Neural cell (in vitro differentiated cells): ENCODE measurements around the gene WBP4. TPM values are rescaled to one million over a fixed set of nuclear protein-coding genes. Genes with fewer than 3 reads are reported as not detected.
A peak's percentile ranks its signal among the peaks of the same experiment; 100 is the strongest.
"Not testable (repeated sequence)": the region's sequence is repeated elsewhere in the genome, so short reads cannot be mapped to it uniquely, and the experiment has no call there.

Source experiments
- H2AFZ ChIP-seq: fragments of 200-600, 300-800 bp; sonication (generic), shearing (Covaris generic); 2 replicates; pipeline ENCODE4 v1.6.0; 2014; ENCODE audit warnings: low read depth, mild to moderate bottlenecking, antibody characterized with exemption, low read length, moderate library complexity
- H3F3A ChIP-seq: fragments of 200-600 bp; shearing (Covaris generic); 2 replicates; pipeline ENCODE4 v1.6.1; 2016; ENCODE audit warnings: mild to moderate bottlenecking, moderate library complexity, mixed read lengths, antibody characterized with exemption, low read length; ENCODE audit not compliant: insufficient read depth, poor library complexity, severe bottlenecking
- H3K27ac ChIP-seq: fragments of 200-600, 300-800 bp; sonication (generic), shearing (Covaris generic); 2 replicates; pipeline ENCODE4 v1.5.1; 2014; ENCODE audit warnings: mild to moderate bottlenecking, low read length, moderate library complexity
- H3K27me3 ChIP-seq: fragments of 300-800, 200-600 bp; sonication (generic), shearing (Covaris generic); 2 replicates; pipeline ENCODE4 v1.6.0; 2014; ENCODE audit warnings: mild to moderate bottlenecking, low read depth, low read length, moderate library complexity; ENCODE audit not compliant: insufficient read depth
- H3K36me3 ChIP-seq: fragments of 300-800, 200-600 bp; sonication (generic), shearing (Covaris generic); 2 replicates; pipeline ENCODE4 v1.5.1; 2014; ENCODE audit warnings: mild to moderate bottlenecking, antibody characterized with exemption, low read length, moderate library complexity; ENCODE audit not compliant: insufficient read depth
- H3K4me2 ChIP-seq: fragments of 300-800, 200-600 bp; sonication (generic), shearing (Covaris generic); 2 replicates; pipeline ENCODE4 v1.6.0; 2014; ENCODE audit warnings: mild to moderate bottlenecking, low read length
- H3K4me3 ChIP-seq: fragments of 300-800, 200-600 bp; sonication (generic), shearing (Covaris generic); 2 replicates; pipeline ENCODE4 v1.5.1; 2014; ENCODE audit warnings: mild to moderate bottlenecking, low read length, moderate library complexity
- H3K79me2 ChIP-seq: fragments of 200-600 bp; shearing (Covaris generic); replicated peaks from 2 replicates; pipeline ENCODE4 v1.6.0; 2014; ENCODE audit warnings: mild to moderate bottlenecking, low read length, moderate library complexity; ENCODE audit not compliant: insufficient read depth
- H3K9ac ChIP-seq: fragments of 300-800, 200-600 bp; sonication (generic), shearing (Covaris generic); 2 replicates; pipeline ENCODE4 v1.6.1; 2016; ENCODE audit warnings: mild to moderate bottlenecking, low read length, mixed read lengths
- H3K9me2 ChIP-seq: fragments of 200-600 bp; shearing (Covaris generic); 2 replicates; pipeline ENCODE4 v1.6.1; 2016; ENCODE audit warnings: mild to moderate bottlenecking, low read length, mixed read lengths; ENCODE audit not compliant: insufficient read depth
- H3K9me3 ChIP-seq: fragments of 200-600, 300-800 bp; sonication (generic), shearing (Covaris generic); 2 replicates; pipeline ENCODE4 v1.6.1; 2016; ENCODE audit warnings: mild to moderate bottlenecking, mixed run types, low read length, moderate library complexity, mixed read lengths
- H4K20me1 ChIP-seq: fragments of 200-600 bp; shearing (Covaris generic); 2 replicates; pipeline ENCODE4 v1.6.1; 2016; ENCODE audit warnings: mild to moderate bottlenecking, mixed run types; ENCODE audit not compliant: insufficient read depth
- CTCF ChIP-seq: fragments of 450-650 bp; IDR thresholded peaks from 2 replicates; pipeline ENCODE4 v1.5.1; 2014; ENCODE audit warnings: antibody characterized with exemption, mild to moderate bottlenecking, moderate library complexity; ENCODE audit not compliant: poor library complexity, severe bottlenecking
- EP300 ChIP-seq: fragments of 450-650 bp; conservative IDR thresholded peaks from 2 replicates; pipeline ENCODE4 v1.6.1; 2014; ENCODE audit warnings: antibody characterized with exemption, mild to moderate bottlenecking, moderate library complexity; ENCODE audit not compliant: poor library complexity, severe bottlenecking
- EZH2 ChIP-seq: fragments of 200-600, 300-800 bp; shearing (Covaris generic), sonication (generic); IDR thresholded peaks from 2 replicates; pipeline ENCODE4 v1.6.1; 2014; ENCODE audit warnings: antibody characterized with exemption, low read length, borderline replicate concordance, mild to moderate bottlenecking; ENCODE audit not compliant: insufficient read depth, poor library complexity, severe bottlenecking
- MXI1 ChIP-seq: fragments of 450-650 bp; conservative IDR thresholded peaks from 2 replicates; pipeline ENCODE4 v1.6.1; 2014; ENCODE audit warnings: antibody characterized with exemption, mild to moderate bottlenecking; ENCODE audit not compliant: poor library complexity, severe bottlenecking
- POLR2AphosphoS5 ChIP-seq: IDR thresholded peaks from 2 replicates; pipeline ENCODE4 v1.6.1; 2012
- RAD21 ChIP-seq: fragments of 450-650 bp; conservative IDR thresholded peaks from 2 replicates; pipeline ENCODE4 v1.6.1; 2014; ENCODE audit warnings: antibody characterized with exemption, mild to moderate bottlenecking, moderate library complexity
- REST ChIP-seq: IDR thresholded peaks from 2 replicates; pipeline ENCODE4 v1.6.1; 2012; ENCODE audit warnings: borderline replicate concordance
- SMC3 ChIP-seq: fragments of 450-650 bp; conservative IDR thresholded peaks from 2 replicates; pipeline ENCODE4 v1.6.1; 2014; ENCODE audit warnings: antibody characterized with exemption, mild to moderate bottlenecking, moderate library complexity; ENCODE audit not compliant: poor library complexity
- TAF1 ChIP-seq: IDR thresholded peaks from 2 replicates; pipeline ENCODE4 v1.6.1; 2012; ENCODE audit warnings: low read depth
- polyA plus RNA-seq: library from polyadenylated mRNA; depleted of rRNA; stranded (reverse); fragments of >200 nt; gene quantifications from 2 replicates; pipeline ENCODE4 v1.2.3, GENCODE V29; 2014

The WBP4 gene
- polyA plus RNA-seq, 1 donor from 2014 or later: 19.0 TPM

GRCh38 chr13:41130356-41130755, 69.0 kb downstream of the WBP4 start:
- Histone ChIP-seq H3K27ac (no peak overlapping the region), H3K4me2 (peak overlapping the region; percentile 62), H3K79me2 (peaks cover 19% of the 10 kb centered on the region), H3K9ac (no peak overlapping the region), H3F3A (no peaks in the 10 kb centered on the region), H3K9me3 (no peaks in the 10 kb centered on the region), H2AFZ (no peak overlapping the region), H3K4me3 (peak overlapping the region; percentile 71), H3K27me3 (no peaks in the 10 kb centered on the region), H3K36me3 (peaks cover 7% of the 10 kb centered on the region), H4K20me1 (no peaks in the 10 kb centered on the region), H3K9me2 (no peaks in the 10 kb centered on the region)
- TF ChIP-seq RAD21: no peak

GRCh38 chr13:41131189-41131588, 69.9 kb downstream of the WBP4 start:
- Histone ChIP-seq H3K79me2 (peaks cover 19% of the 10 kb centered on the region), H3K4me3 (peak overlapping the region; percentile 71), H3K4me2 (peak overlapping the region; percentile 46)
- not testable (repeated sequence) for H3K9me3 ChIP-seq, H3K36me3 ChIP-seq, H3F3A ChIP-seq, H2AFZ ChIP-seq, H3K9ac ChIP-seq, H3K9me2 ChIP-seq, H3K27ac ChIP-seq, H4K20me1 ChIP-seq, H3K27me3 ChIP-seq

- not testable (repeated sequence) for H3K27me3 ChIP-seq
These were observed 70.6 kb downstream of the WBP4 start for GRCh38 chr13:41131660-41132511.

GRCh38 chr13:41132512-41133152, 71.3 kb downstream of the WBP4 start, which contains the start of gene KBTBD6:
KBTBD6 (minus strand) TSS chr13:41132802; CDS start chr13:41132511, 291 bp downstream.
- TF ChIP-seq POLR2AphosphoS5 (peak; percentile 94), TAF1 (peak; percentile 92), EZH2 (no peak), CTCF (no peak), SMC3 (peak; percentile 51), REST (peak; percentile 85), RAD21 (peak; percentile 48), EP300 (peak; percentile 22), MXI1 (peak; percentile 95)
- Histone ChIP-seq H3K27me3 (no peaks in the 10 kb centered on the region), H2AFZ (peak within 1 kb of the TSS; percentile 93), H3F3A (no peaks in the 10 kb centered on the region), H3K27ac (peak within 1 kb of the TSS; percentile 86), H3K4me3 (peak within 1 kb of the TSS; percentile 71), H3K9ac (peak within 1 kb of the TSS; percentile 78), H3K36me3 (peaks cover 7% of the 10 kb centered on the region), H3K9me2 (no peaks in the 10 kb centered on the region), H3K79me2 (peaks cover 19% of the 10 kb centered on the region), H3K9me3 (no peaks in the 10 kb centered on the region), H3K4me2 (peak within 1 kb of the TSS; percentile 98), H4K20me1 (no peaks in the 10 kb centered on the region)

More at GRCh38 chr13:41131660-41132511, 70.6 kb downstream of the WBP4 start:
- Histone ChIP-seq H3K9ac (peak overlapping the region; percentile 78), H3K79me2 (peaks cover 19% of the 10 kb centered on the region), H3K4me2 (peak overlapping the region; percentile 48), H3K27ac (peak overlapping the region; percentile 86), H2AFZ (peak overlapping the region; percentile 71), H3K4me3 (peak overlapping the region; percentile 71)
- H4K20me1 ChIP-seq, H3K9me2 ChIP-seq, H3K36me3 ChIP-seq, H3F3A ChIP-seq, H3K9me3 ChIP-seq: not testable (repeated sequence)
